PC-9 (cell line): Measurements from ENCODE around the gene CRYBG1.

ENCODE experiments used
- EZH2 ChIP-seq: fragments of 200-600 bp; sonication (generic); IDR thresholded peaks from 2 replicates; pipeline ENCODE4 v1.8.0; 2017; ENCODE audit warnings: antibody characterized with exemption, low read depth
- TF ChIP-seq, protein P1 (sequence below): fragments of 200-600 bp; sonication (generic); conservative IDR thresholded peaks from 2 replicates; pipeline ENCODE4 v1.6.1; 2017; ENCODE audit warnings: mixed run types, antibody characterized with exemption, mild to moderate bottlenecking, moderate library complexity

DNA sequence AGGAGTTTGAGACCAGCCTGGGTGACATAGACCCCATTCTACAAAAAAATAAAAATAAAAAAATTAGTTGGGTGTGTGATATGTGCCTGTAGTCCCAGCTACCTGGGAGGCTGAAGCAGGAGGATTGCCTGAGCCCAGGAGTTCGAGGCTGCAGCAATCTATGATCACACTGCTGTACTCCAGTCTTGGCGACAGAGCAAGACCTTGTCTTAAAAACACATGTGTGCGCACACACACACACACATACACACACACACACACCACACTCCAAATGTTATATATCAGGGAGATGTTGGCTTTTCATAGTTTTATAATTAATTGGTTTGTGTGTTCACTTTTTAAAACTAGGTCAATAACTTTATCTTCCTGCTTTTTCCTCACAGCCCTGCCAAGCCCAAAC is 158.2 kb downstream of the CRYBG1 start:
- TF ChIP-seq, protein P1, sequence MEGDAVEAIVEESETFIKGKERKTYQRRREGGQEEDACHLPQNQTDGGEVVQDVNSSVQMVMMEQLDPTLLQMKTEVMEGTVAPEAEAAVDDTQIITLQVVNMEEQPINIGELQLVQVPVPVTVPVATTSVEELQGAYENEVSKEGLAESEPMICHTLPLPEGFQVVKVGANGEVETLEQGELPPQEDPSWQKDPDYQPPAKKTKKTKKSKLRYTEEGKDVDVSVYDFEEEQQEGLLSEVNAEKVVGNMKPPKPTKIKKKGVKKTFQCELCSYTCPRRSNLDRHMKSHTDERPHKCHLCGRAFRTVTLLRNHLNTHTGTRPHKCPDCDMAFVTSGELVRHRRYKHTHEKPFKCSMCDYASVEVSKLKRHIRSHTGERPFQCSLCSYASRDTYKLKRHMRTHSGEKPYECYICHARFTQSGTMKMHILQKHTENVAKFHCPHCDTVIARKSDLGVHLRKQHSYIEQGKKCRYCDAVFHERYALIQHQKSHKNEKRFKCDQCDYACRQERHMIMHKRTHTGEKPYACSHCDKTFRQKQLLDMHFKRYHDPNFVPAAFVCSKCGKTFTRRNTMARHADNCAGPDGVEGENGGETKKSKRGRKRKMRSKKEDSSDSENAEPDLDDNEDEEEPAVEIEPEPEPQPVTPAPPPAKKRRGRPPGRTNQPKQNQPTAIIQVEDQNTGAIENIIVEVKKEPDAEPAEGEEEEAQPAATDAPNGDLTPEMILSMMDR, result no peak
- TF ChIP-seq EZH2, result no peak
